ENCODE results near the gene GALNT14. TPM values are rescaled to one million over a fixed set of nuclear protein-coding genes. Genes with fewer than 3 reads are reported as not detected.

GALNT14 gene
- total RNA-seq, 3 donors from 2014 or later (not counting 1 experiment from before 2014, with no cell fraction given) = 0.68 TPM; not detected in 2

DNA sequence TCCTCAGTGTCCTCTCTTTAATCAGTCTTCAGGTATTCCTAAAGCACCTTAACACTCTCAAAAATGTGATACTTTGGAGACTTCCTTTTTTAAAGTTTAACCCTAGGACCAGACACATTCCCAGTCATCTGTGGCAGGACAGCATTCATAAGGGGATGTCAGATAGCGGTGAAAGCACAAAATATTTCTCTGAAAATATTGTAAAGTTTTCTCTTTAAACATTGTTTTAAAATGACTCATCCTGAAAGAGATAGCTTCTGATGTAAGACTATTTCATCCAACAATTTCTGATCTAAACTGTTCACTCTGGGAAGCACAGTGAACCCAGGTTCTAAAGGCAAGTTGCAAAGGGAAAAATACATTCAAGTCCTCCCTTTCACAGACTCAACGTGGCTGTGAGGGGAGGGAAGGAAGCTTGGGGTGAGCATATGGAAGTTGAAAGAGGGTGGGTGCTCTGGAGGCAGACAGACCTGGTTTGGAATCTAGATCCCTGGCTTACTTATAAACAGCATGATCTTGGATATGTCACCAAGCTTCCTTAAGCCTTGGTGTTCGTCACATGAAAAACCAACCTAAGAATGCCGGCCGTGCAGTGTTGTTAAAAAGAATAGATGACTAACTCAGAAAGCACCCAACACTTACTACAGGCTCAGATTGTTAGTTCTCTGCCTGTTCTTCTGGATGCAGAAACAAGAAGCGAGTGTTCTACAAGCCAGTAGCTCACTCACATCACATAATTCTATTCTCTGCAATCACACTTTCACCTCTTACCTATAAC lies 12.1 kb downstream of the GALNT14 start:
- H3K4me3 Mint-ChIP-seq = no peak overlapping the region

DNA sequence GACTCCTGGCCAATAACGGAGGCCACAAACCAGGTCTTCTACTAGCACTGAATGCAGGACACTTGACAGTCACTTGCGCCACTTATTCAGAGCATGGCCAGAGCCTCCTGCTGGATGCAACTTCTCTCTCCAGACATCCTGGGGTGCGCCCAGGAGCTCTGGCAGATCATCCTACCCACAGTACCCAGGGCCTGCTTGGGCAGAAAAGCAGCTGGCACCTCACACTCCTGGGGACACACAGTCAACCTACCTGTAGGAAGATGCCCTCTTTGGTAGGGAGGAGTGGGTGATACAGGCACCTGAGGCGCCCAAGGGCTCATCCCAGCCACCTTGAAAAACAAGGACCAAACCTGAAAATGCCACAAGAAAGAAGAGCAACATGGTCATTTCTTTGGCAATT lies 13.3 kb downstream of the GALNT14 start:
- Mint-ChIP-seq H3K27ac (no peak overlapping the region), H3K9me3 (no peaks in the 10 kb centered on the region), H3K36me3 (no peaks in the 10 kb centered on the region), H3K27me3 (ENCODE audit: low read depth in 2 of 2) (peaks cover 0 to 24% of the 10 kb centered on the region in 2 donors), H3K4me1 (no peaks in the 10 kb centered on the region), H3K4me3 (no peak overlapping the region)
- Histone ChIP-seq H3K9me3 (ENCODE audit: control insufficient read depth, insufficient read depth, low read length) (no peaks in the 10 kb centered on the region), H3K4me3 (ENCODE audit: low read length) (no peak overlapping the region), H3K4me1 (ENCODE audit: control insufficient read depth, insufficient read depth, low read length) (no peaks in the 10 kb centered on the region), H3K36me3 (ENCODE audit: control insufficient read depth, insufficient read depth, low read length) (no peaks in the 10 kb centered on the region), H3K27me3 (ENCODE audit: control insufficient read depth, insufficient read depth, low read length) (no peaks in the 10 kb centered on the region), H3K27ac (ENCODE audit: low read length) (no peak overlapping the region)
- WGBS (ENCODE audit: insufficient coverage) = 93% methylated on average over 4 of the region's 4 CpGs
- TF ChIP-seq, protein P1, sequence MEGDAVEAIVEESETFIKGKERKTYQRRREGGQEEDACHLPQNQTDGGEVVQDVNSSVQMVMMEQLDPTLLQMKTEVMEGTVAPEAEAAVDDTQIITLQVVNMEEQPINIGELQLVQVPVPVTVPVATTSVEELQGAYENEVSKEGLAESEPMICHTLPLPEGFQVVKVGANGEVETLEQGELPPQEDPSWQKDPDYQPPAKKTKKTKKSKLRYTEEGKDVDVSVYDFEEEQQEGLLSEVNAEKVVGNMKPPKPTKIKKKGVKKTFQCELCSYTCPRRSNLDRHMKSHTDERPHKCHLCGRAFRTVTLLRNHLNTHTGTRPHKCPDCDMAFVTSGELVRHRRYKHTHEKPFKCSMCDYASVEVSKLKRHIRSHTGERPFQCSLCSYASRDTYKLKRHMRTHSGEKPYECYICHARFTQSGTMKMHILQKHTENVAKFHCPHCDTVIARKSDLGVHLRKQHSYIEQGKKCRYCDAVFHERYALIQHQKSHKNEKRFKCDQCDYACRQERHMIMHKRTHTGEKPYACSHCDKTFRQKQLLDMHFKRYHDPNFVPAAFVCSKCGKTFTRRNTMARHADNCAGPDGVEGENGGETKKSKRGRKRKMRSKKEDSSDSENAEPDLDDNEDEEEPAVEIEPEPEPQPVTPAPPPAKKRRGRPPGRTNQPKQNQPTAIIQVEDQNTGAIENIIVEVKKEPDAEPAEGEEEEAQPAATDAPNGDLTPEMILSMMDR (IDR thresholded peaks at IDR 0.05) = no peak
- intact Hi-C loops (cut with micrococcal nuclease) = no loop called here
- no peak for ATAC-seq
- DNase-seq = no peak

More for the DNA sequence above, 12.1 kb downstream of the GALNT14 start:
- Histone ChIP-seq H3K4me3 (ENCODE audit: low read length) (no peak overlapping the region), H3K27ac (ENCODE audit: low read length) (no peak overlapping the region), H3K4me1 (ENCODE audit: control insufficient read depth, insufficient read depth, low read length) (no peaks in the 10 kb centered on the region), H3K27me3 (ENCODE audit: control insufficient read depth, insufficient read depth, low read length) (no peaks in the 10 kb centered on the region), H3K36me3 (ENCODE audit: control insufficient read depth, insufficient read depth, low read length) (no peaks in the 10 kb centered on the region), H3K9me3 (ENCODE audit: control insufficient read depth, insufficient read depth, low read length) (no peaks in the 10 kb centered on the region)
- TF ChIP-seq, protein P1 (IDR thresholded peaks at IDR 0.05) = no peak
- Mint-ChIP-seq H3K36me3 (no peaks in the 10 kb centered on the region), H3K27ac (no peak overlapping the region), H3K27me3 (ENCODE audit: low read depth in 2 of 2) (peaks cover 0 to 26% of the 10 kb centered on the region in 2 donors), H3K9me3 (no peaks in the 10 kb centered on the region), H3K4me1 (no peaks in the 10 kb centered on the region)
- ATAC-seq (no peak), DNase-seq (no peak)
- 70% methylated on average over 5 of the region's 6 CpGs for WGBS (ENCODE audit: insufficient coverage)
- intact Hi-C loops (cut with micrococcal nuclease) = no loop called here

DNA sequence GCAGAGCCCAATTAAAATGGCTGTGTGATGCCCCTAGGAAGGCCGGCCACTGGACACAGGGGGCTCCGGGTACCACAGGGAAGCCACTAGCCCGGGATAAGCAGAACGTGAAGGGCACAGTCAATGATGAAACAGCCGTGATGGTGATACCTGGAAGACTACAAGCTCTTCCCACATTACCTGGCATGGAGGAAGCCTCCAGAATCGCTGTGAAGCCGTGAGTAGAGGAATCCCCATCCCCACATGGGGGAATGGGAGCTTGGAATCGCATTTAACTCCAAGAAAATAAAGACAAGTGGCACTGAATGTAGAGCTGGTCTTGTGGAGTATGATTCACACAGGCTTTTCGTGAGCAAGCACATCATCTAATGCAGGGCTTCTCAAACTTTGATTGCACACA lies 16.1 kb downstream of the GALNT14 start:
- WGBS (ENCODE audit: insufficient coverage) = 82% methylated on average over 9 of the region's 9 CpGs
- Mint-ChIP-seq H3K4me3 (no peak overlapping the region), H3K9me3 (no peaks in the 10 kb centered on the region), H3K27me3 (ENCODE audit: low read depth in 2 of 2) (peaks cover 0 to 24% of the 10 kb centered on the region in 2 donors), H3K4me1 (no peaks in the 10 kb centered on the region), H3K36me3 (no peaks in the 10 kb centered on the region), H3K27ac (no peak overlapping the region)
- H3K4me3 ChIP-seq (ENCODE audit: low read length) = no peak overlapping the region
- ATAC-seq = no peak
- H3K27me3 ChIP-seq (ENCODE audit: control insufficient read depth, insufficient read depth, low read length) = no peaks in the 10 kb centered on the region
- no peaks in the 10 kb centered on the region for H3K36me3 ChIP-seq (ENCODE audit: control insufficient read depth, insufficient read depth, low read length)
- H3K9me3 ChIP-seq (ENCODE audit: control insufficient read depth, insufficient read depth, low read length) = no peaks in the 10 kb centered on the region
- DNase-seq = no peak
- H3K4me1 ChIP-seq (ENCODE audit: control insufficient read depth, insufficient read depth, low read length) = no peaks in the 10 kb centered on the region
- TF ChIP-seq, protein P1 (IDR thresholded peaks at IDR 0.05) = no peak
- no peak overlapping the region for H3K27ac ChIP-seq (ENCODE audit: low read length)
- intact Hi-C loops (cut with micrococcal nuclease) = no loop called here

DNA sequence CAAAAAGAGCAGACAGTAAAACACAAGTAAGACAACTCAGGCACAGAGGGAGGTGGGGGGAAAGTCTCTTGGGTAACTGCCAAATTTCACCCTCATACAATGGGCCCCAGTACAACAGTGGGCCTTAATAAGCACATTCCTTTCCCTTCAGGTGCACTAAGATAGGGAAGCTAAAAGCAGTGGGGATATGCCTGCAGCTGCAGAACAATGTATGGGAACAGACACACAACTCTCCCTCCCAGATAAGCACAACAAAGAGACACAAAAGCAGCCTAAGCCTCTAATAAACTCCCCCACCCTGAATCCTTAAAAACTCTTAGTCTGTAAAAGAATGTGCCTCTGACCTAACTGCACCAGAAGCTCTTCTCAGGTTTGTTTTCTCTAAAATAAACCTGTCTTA lies 24.5 kb downstream of the GALNT14 start:
- H3K27me3 Mint-ChIP-seq (ENCODE audit: low read depth in 2 of 2) = peaks cover 6 to 22% of the 10 kb centered on the region in 2 donors
- Histone ChIP-seq H3K9me3 (ENCODE audit: control insufficient read depth, insufficient read depth, low read length) (no peaks in the 10 kb centered on the region), H3K4me1 (ENCODE audit: control insufficient read depth, insufficient read depth, low read length) (no peaks in the 10 kb centered on the region), H3K27ac (ENCODE audit: low read length) (no peak overlapping the region), H3K4me3 (ENCODE audit: low read length) (no peak overlapping the region), H3K27me3 (ENCODE audit: control insufficient read depth, insufficient read depth, low read length) (no peaks in the 10 kb centered on the region), H3K36me3 (ENCODE audit: control insufficient read depth, insufficient read depth, low read length) (no peaks in the 10 kb centered on the region)
- no peak for DNase-seq
- no peaks in the 10 kb centered on the region for H3K9me3 Mint-ChIP-seq
- no peak overlapping the region for H3K27ac Mint-ChIP-seq
- intact Hi-C loops (cut with micrococcal nuclease) = no loop called here
- H3K4me1 Mint-ChIP-seq = no peaks in the 10 kb centered on the region
- no peak overlapping the region for H3K4me3 Mint-ChIP-seq
- no peaks in the 10 kb centered on the region for H3K36me3 Mint-ChIP-seq
- ATAC-seq = no peak
- TF ChIP-seq, protein P1 (IDR thresholded peaks at IDR 0.05) = no peak
